NCI-H524 (cell line): ENCODE data around the gene PDE8A.

Experiments used
- DNase-seq, 2 experiments: peaks; one replicate each; lab custom pipeline; 2025; lab: John Stamatoyannopoulos, UW

PDE8A gene

DNA sequence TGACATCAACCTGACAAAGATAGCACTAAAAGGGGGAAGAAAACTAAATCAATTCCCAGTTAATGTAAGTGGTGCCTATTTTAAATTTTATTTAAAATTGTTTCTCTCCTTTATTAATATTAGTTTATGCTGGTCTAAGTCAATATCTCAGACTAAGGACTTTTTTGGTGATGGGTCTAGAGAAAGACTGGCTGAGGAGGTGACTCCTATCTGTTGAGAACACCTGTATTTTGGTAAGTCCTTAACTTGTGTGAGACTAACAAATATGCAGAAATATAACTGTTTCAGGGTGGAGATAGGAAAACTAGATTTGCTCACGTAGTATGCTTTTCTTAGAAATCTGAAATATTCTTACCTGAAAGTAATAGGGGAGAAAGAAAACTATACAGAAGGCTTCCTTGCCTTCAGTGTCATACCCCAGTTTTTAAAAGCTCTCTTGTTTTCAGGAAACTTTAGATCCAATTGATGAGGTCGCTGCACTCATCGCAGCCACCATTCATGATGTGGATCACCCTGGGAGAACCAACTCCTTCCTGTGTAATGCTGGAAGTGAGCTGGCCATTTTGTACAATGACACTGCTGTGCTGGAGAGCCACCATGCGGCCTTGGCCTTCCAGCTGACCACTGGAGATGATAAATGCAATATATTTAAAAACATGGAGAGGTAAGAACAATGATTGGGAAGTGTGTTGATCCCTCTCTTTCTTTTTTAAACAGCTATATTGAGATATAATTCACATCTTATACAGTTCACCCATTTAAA is 138.9 kb downstream of the PDE8A start:
- DNase-seq = no peak

DNA sequence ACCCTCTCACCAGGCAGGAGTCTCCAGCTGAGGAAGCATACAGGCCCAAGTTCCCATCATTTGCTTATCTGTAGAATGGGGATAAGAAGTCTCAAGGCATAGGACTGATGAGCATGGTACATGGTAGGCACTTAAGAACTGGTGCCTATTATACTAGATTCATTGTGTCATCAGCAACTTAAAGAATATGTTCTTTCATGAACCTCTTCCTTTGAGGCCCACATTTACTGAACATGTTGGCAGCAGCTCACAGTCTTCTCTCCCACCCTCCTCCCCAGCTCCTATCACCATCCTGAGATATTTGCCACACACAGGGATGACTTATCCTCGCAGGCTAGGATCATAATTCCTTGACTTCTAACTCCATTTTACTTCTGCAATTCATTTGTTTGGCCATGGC is 142.5 kb downstream of the PDE8A start:
- DNase-seq = no peak

DNA sequence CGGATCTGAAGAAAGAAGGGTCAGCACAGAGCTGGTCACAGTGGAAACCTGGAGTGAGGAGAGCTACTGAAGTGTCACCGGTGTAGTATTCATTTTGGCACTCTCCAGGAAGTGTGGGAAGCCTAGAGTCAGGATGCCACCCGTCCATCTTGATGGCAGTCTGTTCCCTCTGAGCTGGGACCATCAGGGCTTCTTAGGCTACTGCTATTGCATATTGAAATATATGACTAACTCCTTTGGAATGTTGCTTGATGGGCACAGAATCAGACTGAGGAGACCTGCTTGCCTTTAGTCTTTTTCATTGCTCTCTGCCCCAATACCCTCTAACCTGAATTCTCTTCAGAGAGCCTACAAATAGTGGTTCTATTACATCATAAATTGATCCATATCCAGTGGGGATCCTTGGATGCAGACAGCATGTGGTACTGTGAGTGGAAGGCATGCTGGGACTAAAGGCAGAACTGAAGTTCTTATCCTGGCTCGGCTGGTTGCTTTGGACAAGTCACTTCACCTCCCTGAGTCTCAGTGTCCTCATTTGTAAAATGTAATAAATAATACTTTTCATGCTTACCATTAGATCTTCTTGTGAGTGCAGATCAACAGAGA is 143.5 kb downstream of the PDE8A start:
- DNase-seq = no peak

DNA sequence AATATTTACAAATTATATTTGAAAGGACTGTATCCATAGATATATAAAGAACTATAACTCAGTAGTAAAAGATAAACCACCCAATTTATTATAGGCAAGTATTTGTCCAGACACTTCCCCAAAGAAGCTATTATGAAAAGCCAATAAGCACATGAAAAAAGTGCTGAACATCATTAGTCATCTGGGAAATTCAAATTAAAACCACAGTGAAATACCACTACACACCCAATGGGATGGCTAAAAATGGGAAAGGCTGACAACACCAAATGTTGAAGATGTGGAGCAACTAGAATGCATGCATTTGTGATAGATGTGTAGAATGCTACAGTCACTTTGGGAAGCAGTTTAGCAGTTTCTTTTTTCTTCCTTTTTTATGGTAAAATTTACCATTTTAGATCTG is 147.0 kb downstream of the PDE8A start:
- DNase-seq = no peak

DNA sequence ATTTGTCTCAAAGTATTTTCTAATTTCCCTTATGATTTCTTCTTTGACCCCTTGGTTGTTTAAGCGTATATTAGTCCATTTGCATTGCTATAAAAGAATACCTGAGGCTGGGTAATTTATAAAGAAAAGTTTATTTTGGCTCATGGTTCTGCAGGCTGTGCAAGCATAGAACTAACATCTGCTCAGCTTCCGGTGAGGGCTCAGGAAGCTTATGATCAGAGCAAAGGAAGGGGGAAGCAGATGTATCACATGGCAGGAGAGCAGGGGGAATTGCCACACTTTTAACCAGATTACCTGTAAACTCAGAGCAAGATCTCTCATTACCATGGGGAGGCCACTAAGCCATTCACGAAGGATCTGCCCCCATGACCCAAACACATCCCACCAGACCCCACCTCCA is 148.2 kb downstream of the PDE8A start:
- peak; percentile 26 to 75 for DNase-seq

DNA sequence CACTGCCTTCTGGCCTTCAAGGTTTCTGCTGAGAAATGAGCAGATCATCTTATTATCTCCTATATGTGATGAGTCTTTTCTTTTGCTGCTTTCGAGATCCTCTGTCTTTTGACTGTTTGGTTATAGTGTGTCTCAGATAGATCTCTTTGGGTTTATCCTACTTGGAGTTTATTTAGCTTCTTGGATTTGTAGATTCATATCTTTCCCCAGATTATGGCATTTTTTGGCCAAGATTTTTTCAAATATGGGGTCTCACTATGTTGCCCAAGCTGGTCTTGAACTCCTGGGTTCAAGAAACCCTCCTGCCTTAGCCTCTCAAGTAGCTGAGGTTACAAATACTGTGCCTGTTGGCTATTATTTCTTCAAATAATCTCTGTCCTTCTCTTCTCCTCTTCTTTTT is 150.3 kb downstream of the PDE8A start:
- no peak for DNase-seq

DNA sequence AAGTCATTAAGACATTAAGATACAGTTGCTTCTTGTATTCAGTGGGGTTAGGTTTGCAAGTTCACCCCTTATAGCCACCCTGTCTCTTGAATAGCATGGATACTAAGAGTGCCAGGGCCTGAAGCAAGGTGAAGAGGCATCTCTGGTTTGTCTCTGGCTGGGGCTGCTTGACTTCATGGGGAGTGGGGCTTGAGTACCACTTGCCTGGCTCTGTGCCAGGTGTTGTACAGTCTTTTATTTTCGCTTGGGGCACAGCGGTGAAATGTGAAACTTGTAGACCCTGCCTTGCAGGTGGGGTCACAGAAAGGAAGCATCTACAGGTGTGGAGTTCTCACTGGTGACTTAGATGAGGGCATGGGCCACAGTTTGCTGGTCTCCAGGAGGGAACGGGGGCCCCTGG is 152.1 kb downstream of the PDE8A start:
- DNase-seq = no peak

DNA sequence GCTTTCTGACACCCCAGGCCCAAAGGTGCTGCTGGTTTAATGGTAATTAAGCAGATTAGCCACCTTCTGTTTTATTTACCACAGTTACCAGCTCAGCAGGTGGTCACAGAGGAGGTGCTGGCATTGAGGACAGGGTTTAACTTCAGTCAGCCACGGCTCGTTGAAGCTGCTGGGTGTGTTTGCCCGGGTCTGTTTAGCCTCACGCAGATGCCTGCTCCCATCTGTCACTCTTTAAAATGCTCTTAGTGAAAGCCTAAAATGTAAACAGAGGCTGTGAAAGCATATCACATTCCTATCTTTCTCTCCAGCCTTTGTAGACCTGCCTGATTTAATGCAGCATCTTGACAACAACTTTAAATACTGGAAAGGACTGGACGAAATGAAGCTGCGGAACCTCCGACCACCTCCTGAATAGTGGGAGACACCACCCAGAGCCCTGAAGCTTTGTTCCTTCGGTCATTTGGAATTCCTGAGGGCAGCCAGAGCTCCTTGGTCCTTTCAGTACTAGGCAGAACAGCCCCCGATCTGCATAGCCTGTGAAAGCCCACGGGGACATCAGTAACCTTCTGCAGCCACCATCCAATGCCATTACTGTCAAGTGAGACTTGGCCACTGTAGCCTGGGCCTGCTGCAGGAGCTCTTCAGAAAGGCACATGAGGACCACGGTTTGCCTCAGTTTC is 156.0 kb downstream of the PDE8A start:
- DNase-seq = peak; percentile 99 to 100

DNA sequence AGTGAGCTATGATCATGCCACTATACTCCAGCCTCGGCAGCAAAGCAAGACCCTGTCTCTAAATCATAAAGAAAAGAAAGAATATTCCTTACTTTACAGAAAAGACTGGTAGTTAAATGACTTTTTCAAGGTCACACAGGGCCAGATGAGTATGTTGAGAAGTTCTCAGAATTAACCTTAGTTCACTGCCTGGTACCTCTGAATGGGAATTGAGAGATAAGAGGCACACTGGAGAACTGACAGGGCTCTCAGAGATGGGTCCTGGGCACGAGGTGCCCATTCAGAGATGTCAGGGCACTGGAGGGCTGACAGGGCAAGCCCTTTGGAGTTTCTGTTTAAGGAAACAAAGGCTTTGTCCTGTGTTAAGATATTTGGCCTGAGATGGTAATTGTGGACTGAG is 157.7 kb downstream of the PDE8A start:
- no peak for DNase-seq

DNA sequence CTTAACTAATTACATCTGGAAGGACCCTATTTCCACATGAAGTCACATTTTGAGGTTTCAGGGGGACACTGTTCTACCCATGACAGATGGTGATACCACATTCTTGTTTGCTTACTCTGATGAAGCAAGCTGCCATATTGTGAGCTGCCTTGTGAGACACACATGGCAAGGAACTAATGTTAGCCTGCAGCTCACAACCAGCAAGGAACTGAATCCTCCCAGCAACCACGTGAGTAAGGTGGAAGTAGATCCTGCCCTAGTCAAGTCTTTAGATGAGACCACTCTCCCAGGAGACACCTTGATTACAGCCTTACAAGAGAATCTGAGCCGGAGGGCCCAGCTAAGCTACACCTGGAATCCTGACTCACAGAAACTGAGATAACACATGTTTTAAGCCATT is 160.1 kb downstream of the PDE8A start:
- DNase-seq = peak; percentile 13 to 46

DNA sequence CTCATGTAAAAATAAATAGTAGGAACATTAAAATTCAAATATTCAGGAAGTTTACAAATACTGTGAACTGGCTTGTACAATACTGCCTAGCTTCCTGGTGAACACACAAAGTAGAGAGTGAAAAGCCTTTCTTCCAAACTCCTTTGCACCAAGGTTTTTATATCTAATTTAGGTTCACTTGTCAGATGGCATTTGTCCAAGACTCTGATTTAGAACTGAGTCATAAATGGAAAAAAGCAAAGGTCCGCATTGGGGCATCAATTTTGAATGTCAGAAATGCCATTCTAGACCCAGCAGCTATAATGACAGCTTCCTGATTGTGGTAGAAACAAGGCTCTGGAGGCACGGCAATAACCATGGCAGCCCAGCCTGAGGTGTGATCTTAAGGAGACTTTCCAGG is 160.7 kb downstream of the PDE8A start:
- no peak for DNase-seq

DNA sequence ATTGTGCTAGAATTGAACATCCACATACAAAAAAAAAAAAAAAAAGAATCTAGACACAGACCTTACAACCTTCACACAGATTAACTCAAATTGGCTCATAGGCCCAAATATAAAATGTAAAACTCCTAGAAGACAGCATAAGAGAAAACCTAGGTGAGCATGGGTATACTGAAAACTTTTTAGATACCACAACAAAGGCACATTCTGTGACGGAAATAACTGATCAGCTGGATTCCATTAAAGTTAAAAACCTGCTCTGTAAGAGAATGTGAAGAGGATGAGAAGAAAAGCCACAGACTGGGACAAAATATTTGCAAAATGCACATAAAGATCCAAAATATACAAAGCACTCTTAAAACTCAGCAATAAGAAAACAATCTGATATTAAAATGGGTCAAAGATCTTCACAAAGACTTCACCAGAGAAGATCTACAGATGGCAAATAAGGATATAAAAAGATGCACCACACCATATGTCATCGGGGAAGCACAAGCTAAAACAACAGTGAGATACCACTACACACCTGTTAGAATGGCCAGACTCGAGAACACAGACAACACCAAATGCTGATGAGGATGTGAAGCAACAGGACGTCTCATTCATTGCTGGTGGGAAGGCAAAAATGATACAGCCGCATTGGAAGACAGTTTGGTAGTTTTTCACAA is 167.9 kb downstream of the PDE8A start:
- peak; percentile 48 to 78 for DNase-seq

DNA sequence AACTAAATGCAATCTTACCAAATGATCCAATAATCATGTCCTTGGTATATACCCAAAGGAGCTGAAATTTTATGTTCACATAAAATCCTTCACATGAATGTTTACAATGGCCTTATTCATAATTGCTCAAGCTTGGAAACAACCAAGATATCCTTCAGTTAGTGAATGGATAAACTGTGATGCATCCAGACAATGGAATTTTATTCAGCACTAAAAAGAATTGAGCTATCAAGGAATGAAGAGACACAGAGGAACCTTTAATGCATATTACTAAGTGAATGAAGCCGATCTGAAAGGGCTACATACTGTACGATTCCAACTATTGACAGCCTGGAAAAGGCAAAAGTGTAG is 168.4 kb downstream of the PDE8A start:
- no peak for DNase-seq

DNA sequence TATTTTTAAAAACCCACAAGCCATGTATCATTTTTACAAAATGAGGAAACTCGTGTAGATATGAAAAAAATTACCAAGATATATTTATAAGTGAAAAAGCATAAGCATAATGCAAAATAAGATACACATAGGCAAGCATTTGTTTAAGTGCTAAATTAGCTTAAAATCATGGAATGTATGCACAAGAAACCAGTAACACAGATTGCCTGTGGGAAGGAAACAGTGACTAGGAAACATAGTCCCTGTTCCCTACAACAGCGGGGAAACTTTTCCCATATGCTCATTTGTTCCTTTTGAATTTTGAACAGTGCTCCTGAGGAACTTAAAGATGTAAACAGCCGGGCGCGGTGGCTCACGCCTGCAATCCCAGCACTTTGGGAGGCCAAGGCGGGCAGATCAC is 169.5 kb downstream of the PDE8A start:
- no peak for DNase-seq

DNA sequence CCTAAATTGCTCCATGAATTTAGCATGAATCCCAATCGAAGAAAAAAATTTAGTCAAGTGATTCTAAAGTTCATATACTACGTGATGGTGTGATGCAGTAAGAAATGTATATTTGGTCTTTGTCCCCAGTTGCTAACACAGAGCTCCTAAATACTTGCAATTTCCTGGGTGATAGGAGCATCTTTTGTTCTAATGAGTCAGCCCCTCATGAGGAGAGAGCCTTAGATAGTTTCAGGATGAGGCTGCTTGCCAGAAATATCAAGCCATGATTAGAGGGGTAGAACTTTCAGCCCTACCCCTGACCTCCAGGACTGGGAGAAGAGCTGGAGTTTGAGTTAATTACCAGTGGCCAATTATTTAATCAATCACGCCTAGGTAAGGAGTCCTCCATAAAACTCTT is 170.2 kb downstream of the PDE8A start:
- DNase-seq = no peak

DNA sequence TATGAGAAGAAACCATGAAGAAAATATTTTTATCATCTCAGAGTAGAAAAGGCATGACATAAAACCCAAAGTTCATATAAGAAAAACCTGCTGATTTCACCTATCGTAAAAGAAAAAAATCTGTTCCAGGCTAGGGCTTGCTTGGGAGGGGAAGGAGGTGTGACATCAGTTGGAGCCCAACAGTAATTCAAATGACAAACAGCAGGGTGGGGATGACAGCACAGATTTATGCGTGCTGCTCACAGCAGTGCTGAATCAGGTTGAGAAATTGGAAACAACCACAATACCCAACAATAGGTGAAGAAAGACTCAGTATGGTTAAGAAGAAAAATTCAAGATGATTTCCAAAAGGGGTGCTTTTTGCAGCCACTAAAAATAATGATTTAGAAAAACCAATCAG is 172.4 kb downstream of the PDE8A start:
- no peak for DNase-seq

DNA sequence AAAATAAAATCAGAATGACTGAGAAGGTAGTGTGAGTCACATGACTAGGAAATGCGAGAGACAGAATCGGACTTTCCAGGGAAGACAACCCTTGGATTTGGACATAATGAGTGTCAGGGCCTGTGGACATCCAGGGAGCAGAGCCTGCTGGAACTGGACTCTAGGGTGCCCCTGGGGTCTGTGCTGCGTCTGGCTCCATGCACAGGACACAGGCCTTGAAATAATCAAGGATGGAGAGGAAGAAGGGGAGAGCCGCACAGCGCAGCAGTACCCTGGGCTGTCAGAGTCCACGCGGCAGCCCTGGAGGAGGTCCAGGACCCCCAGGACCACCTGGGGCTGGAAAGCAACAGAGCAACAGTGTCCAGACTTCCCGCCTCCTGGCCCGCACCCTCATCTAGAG is 173.7 kb downstream of the PDE8A start:
- DNase-seq = no peak

DNA sequence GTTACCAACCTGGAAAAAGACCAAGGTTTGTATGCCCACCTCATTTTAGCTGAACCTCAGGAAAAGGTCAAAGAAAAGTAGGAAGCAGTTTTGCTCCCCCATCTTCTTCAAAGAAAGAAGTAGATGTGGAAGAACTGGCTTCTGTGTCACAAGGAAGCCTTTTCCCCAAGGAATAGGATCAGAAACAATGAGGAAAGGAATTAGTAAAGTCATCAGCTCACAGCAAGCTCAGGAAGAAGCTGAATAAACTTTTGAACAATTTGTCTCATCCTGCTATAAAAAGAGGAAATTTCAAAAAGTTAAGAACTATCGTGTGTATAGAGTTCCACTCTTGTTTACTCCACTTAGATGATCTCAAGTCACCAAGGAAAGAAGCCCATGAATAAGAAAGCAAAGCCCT is 174.2 kb downstream of the PDE8A start:
- no peak for DNase-seq

DNA sequence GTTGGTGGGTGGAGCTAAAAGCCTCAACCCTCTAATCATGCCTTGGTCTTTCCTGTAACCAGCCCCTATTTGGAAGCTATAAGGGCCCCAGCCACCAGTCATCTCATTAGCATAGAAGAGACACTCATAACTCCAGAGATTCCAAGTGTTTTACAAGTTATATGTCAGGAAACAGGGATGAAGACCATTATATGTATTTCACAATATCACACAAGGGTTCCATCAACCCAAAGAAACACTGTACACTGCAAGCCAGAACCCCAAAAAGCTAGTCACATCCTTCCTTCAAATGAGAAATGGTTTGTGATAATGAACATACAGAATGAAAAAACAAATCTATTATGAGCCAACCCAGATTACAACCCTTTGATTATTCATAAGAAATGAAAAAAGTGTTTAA is 175.7 kb downstream of the PDE8A start:
- no peak for DNase-seq

DNA sequence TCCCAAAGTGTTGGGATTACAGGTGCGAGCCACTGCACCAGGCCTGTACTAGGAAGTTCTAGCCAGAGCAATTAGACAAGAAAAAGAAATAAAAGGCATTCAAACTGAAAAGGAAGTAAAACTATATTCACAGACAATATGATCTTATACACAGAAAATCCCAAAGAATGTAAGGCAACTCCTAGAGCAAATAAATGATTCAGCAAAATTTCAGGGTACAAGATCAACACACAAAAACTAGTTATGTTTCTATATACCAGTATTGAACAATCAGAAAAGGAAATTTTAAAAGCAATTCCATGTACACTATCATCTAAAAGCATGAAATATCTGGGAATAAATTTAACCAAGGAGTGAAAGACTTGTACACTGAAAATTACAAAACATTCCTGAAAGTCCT is 180.6 kb downstream of the PDE8A start:
- DNase-seq = no peak

DNA sequence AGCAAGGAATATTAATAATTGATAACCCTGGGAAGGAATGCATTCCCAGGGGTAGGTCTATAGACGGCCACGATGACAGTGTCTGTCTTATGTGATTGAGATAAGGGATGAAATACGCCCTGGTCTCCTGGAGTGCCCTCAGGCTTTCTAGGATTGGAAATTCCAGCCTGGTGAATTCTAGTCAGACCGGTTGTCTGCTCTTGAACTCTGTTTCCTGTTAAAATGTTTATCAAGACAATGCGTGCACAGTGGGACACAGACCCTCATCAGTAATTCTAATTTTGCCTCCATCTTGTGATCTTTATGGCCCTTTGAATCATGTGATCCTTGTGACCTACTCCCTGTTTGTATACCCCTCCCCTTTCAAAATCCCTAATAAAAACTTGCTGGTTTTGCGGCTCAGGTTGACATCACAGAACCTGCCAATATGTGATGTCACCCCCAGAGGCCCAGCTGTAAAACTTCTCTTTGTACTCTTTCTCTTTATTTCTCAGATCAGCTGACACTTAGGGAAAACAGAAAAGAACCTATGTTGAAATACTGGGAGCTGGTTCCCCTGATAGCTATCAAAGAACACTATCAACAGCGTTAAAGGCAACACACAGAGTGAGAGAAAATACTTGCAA is 183.3 kb downstream of the PDE8A start:
- no peak for DNase-seq

DNA sequence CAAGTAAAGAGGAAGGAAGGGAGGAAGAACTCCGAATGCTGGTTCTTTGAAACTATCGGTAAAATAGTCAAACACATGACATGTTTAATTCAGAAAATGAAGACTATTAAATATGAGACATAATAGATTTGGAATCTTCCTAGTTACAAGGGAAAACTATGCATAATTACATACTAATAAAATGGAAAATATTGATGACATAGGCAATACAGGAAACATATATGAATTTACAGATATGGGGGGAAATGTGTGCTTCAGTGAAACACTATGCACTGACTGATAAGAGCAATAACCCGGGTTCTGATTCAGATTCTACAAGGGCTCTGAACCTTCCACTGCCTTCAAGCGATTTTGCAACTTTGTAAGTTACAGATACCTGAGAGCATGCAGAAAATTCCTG is 185.9 kb downstream of the PDE8A start:
- no peak for DNase-seq
